RWPE2 (cell line): ENCODE measurements around the gene SLC16A8.

Source experiments
- ATAC-seq: fragments of 200-7000 bp; cut with Tn5 transposase; 3 replicates; pipeline ENCODE4 v1.9.1; 2021; ENCODE audit warnings: low read depth
- DNase-seq: peaks from one replicate; pipeline ENCODE4 v3.0.0-alpha.2; 2020; ENCODE audit warnings: low spot score
- H3K27ac ChIP-seq: fragments of 450-650 bp; 2 replicates; pipeline ENCODE4 v1.5.1; 2017; ENCODE audit warnings: mild to moderate bottlenecking; ENCODE audit not compliant: poor library complexity, severe bottlenecking
- H3K27me3 ChIP-seq: fragments of 250-450 bp; sonication (Bioruptor Pico); 2 replicates; pipeline ENCODE4 v1.5.1; 2021; ENCODE audit warnings: mild to moderate bottlenecking, moderate library complexity; ENCODE audit not compliant: insufficient read depth, poor library complexity, severe bottlenecking
- H3K36me3 ChIP-seq: fragments of 250-450 bp; sonication (Bioruptor Pico); 2 replicates; pipeline ENCODE4 v1.5.1; 2020; ENCODE audit warnings: low read depth, mild to moderate bottlenecking, moderate library complexity
- H3K4me1 ChIP-seq: fragments of 250-450 bp; sonication (Bioruptor Pico); 2 replicates; pipeline ENCODE4 v1.5.1; 2021; ENCODE audit warnings: mild to moderate bottlenecking, moderate library complexity; ENCODE audit not compliant: insufficient read depth, poor library complexity, severe bottlenecking
- H3K4me3 ChIP-seq: fragments of 250-450 bp; sonication (Bioruptor Pico); 2 replicates; pipeline ENCODE4 v1.5.1; 2021; ENCODE audit warnings: mild to moderate bottlenecking, moderate library complexity; ENCODE audit not compliant: severe bottlenecking
- H3K9me3 ChIP-seq: fragments of 250-450 bp; sonication (Bioruptor Pico); 2 replicates; pipeline ENCODE4 v1.5.1; 2021; ENCODE audit warnings: mild to moderate bottlenecking, moderate library complexity; ENCODE audit not compliant: severe bottlenecking
- TF ChIP-seq, protein P1 (sequence below): fragments of 450-650 bp; IDR thresholded peaks from one replicate; pipeline ENCODE4 v1.5.1; 2017; ENCODE audit warnings: mild to moderate bottlenecking, moderate library complexity; ENCODE audit not compliant: poor library complexity, severe bottlenecking

The SLC16A8 gene

DNA sequence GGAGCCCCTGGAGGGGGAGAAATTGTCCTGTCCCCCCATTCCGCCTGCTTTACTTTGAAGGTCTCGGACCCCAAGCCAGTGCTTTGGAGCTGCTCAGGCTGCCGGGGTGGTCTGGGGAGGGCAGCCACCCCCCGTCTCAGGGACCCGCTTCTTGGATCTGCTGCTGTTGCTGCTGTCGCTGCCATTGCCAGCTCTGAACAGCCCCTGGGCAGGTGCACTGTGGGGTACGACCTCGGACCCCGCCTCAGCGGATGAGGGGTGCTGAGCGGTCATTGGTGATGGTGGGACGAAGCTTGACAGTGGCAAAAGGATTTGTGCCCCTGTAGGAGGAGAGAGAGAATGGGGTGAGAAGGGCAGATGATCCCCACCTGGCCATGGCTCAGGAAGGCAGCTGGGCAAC, 1.1 kb upstream of the SLC16A8 start:
- H3K27ac ChIP-seq: no peak overlapping the region
- DNase-seq: no peak
- TF ChIP-seq, protein P1, sequence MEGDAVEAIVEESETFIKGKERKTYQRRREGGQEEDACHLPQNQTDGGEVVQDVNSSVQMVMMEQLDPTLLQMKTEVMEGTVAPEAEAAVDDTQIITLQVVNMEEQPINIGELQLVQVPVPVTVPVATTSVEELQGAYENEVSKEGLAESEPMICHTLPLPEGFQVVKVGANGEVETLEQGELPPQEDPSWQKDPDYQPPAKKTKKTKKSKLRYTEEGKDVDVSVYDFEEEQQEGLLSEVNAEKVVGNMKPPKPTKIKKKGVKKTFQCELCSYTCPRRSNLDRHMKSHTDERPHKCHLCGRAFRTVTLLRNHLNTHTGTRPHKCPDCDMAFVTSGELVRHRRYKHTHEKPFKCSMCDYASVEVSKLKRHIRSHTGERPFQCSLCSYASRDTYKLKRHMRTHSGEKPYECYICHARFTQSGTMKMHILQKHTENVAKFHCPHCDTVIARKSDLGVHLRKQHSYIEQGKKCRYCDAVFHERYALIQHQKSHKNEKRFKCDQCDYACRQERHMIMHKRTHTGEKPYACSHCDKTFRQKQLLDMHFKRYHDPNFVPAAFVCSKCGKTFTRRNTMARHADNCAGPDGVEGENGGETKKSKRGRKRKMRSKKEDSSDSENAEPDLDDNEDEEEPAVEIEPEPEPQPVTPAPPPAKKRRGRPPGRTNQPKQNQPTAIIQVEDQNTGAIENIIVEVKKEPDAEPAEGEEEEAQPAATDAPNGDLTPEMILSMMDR: no peak
- no peaks in the 10 kb centered on the region for H3K36me3 ChIP-seq
- no peak overlapping the region for H3K4me3 ChIP-seq
- ATAC-seq: no peak
- no peaks in the 10 kb centered on the region for H3K9me3 ChIP-seq
- no peaks in the 10 kb centered on the region for H3K4me1 ChIP-seq
- peaks cover 28% of the 10 kb centered on the region for H3K27me3 ChIP-seq

DNA sequence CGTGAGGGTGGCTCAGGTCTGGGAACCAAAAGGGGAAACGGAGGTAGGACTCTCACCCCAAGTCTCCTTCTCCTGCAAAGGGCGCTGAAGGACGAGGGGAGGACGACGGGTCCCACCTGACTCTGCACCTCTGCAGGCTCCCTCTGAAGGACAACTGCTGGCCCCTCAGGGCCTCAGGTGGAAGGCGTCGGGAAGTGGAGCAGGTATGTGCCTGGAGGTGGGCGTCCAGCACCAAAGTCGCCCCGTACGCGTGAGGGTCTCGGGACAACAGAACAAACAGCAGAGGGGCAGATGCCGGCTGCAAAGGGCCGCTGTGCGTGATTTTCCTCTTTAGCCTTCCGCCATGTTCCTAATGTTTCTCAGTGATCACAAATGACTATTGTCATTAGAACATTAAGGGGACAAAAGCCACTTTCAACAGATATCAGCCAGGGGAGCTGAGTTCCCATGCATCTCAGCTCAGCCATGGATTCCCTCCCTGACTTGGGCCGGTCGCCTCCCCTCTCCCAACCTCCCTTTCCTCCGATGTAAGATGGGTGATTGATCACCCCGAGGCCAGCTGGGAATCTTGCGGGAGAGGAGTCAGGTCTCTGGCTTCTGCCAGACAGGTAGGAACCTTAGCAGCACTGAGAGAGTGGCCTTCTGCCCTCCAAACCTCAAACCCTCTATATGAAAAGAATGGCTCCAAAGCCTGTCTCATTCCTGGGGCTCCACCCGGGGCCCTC, 836 bp downstream of the SLC16A8 start:
- H3K27ac ChIP-seq: no peak overlapping the region
- no peak for DNase-seq
- TF ChIP-seq, protein P1: no peak
- no peaks in the 10 kb centered on the region for H3K36me3 ChIP-seq
- no peak overlapping the region for H3K4me3 ChIP-seq
- H3K4me1 ChIP-seq: no peaks in the 10 kb centered on the region
- no peaks in the 10 kb centered on the region for H3K9me3 ChIP-seq
- H3K27me3 ChIP-seq: peaks cover 28% of the 10 kb centered on the region
- ATAC-seq: no peak

DNA sequence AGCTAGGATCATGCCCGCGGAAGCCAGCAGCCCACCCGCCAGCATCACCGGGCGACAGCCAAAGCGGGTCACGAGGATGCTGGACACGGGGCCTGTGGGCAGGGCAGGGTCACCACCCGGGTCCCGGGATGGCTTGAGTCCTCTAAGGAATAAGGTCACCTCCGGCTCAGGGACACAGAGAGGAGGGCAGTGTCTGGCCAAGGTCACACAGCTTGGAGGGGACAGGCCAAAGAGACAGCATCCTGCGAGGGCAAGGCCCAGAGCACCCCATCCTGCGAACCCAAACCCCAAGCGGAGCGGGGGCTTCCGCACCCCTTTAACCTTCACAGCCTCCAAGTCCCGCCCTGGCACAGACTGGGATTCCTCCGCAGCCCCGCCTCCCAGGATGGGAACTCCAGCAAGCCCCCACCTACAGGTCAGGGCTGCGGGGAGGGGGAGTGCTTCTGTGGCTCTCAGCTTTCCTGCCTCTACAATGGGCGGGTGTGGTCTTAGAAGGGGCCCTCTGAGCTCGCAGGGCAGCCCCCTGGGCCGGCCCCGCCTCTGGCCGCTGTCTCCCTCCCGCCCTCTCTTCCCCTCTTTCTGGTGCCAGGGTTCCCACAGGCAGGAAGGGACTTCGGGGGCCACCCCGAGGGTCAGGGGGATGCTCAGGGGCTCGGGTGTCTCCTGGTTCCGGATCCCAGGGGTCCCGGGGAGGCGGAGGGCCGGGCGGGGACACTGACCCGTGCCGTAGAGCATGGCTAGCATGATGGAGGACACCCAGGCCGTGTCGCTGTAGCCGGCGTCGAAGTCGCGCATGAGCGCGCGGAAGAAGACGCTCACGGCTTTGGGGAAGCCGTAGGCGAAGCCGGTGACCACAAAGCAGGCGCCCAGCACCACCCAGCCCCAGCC, 1.8 kb downstream of the SLC16A8 start:
- H3K4me1 ChIP-seq: no peaks in the 10 kb centered on the region
- H3K36me3 ChIP-seq: no peaks in the 10 kb centered on the region
- DNase-seq (no peak), ATAC-seq (no peak)
- no peak overlapping the region for H3K4me3 ChIP-seq
- H3K9me3 ChIP-seq: no peaks in the 10 kb centered on the region
- peaks cover 28% of the 10 kb centered on the region for H3K27me3 ChIP-seq
- TF ChIP-seq, protein P1: no peak
- H3K27ac ChIP-seq: no peak overlapping the region

DNA sequence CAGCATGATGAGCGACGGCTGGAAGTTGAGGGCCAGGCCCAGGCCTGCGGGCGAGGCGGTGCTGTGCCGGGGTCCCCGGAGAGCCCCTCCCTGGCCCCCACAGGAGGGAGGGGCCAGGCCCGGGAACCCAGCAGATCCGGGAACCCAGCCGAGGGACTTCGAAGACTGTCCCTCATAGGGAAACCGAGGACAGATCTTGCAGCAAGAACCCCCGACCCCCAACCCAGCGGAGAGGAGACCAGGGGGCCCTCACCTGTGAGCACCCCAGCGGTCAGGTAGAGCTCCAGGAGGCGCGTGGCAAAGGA, 2.4 kb downstream of the SLC16A8 start:
- no peaks in the 10 kb centered on the region for H3K36me3 ChIP-seq
- DNase-seq (no peak), ATAC-seq (no peak)
- no peaks in the 10 kb centered on the region for H3K9me3 ChIP-seq
- H3K27ac ChIP-seq: no peak overlapping the region
- TF ChIP-seq, protein P1: no peak
- H3K4me3 ChIP-seq: peak overlapping the region; percentile 13
- peaks cover 28% of the 10 kb centered on the region for H3K27me3 ChIP-seq
- no peaks in the 10 kb centered on the region for H3K4me1 ChIP-seq
